ENCODE results near the gene DNAI4.
"Not testable (repeated sequence)": the region's sequence is repeated elsewhere in the genome, so short reads cannot be mapped to it uniquely, and the experiment has no call there.

Gene DNAI4

GRCh38 chr1:66873111-66873510 is 51.5 kb downstream of the DNAI4 start:
- no peak for TF ChIP-seq CTCF (IDR thresholded peaks at IDR 0.05; ENCODE audit: borderline replicate concordance, insufficient read depth, low read depth, low read length)
- H3K4me3 ChIP-seq (ENCODE audit: low read depth, low read length): no peak overlapping the region

- H3K4me3 ChIP-seq (ENCODE audit: low read depth, low read length): not testable (repeated sequence)
These were observed 52.6 kb downstream of the DNAI4 start for GRCh38 chr1:66872024-66872423.

- H3K4me3 ChIP-seq (ENCODE audit: low read depth, low read length): no peak overlapping the region
- no peak for TF ChIP-seq CTCF (IDR thresholded peaks at IDR 0.05; ENCODE audit: borderline replicate concordance, insufficient read depth, low read depth, low read length)
These were observed 57.2 kb downstream of the DNAI4 start for GRCh38 chr1:66867501-66867900.

GRCh38 chr1:66860529-66860928 is 64.1 kb downstream of the DNAI4 start:
- H3K4me3 ChIP-seq (ENCODE audit: low read depth, low read length): no peak overlapping the region
- TF ChIP-seq CTCF (IDR thresholded peaks at IDR 0.05; ENCODE audit: borderline replicate concordance, insufficient read depth, low read depth, low read length): no peak

GRCh38 chr1:66853379-66853778 is 71.3 kb downstream of the DNAI4 start:
- no peak overlapping the region for H3K4me3 ChIP-seq (ENCODE audit: low read depth, low read length)
- no peak for TF ChIP-seq CTCF (IDR thresholded peaks at IDR 0.05; ENCODE audit: borderline replicate concordance, insufficient read depth, low read depth, low read length)

- TF ChIP-seq CTCF (IDR thresholded peaks at IDR 0.05; ENCODE audit: borderline replicate concordance, insufficient read depth, low read depth, low read length): no peak
- H3K4me3 ChIP-seq (ENCODE audit: low read depth, low read length): no peak overlapping the region
These were observed 71.8 kb downstream of the DNAI4 start for GRCh38 chr1:66852870-66853269.

- no peak for TF ChIP-seq CTCF (IDR thresholded peaks at IDR 0.05; ENCODE audit: borderline replicate concordance, insufficient read depth, low read depth, low read length)
- H3K4me3 ChIP-seq (ENCODE audit: low read depth, low read length): no peak overlapping the region
These were observed 73.7 kb downstream of the DNAI4 start for GRCh38 chr1:66850989-66851388.

GRCh38 chr1:66848193-66848592 is 76.5 kb downstream of the DNAI4 start:
- TF ChIP-seq CTCF (IDR thresholded peaks at IDR 0.05; ENCODE audit: borderline replicate concordance, insufficient read depth, low read depth, low read length): no peak

More at GRCh38 chr1:66848193-66848592, 76.5 kb downstream of the DNAI4 start:
- H3K4me3 ChIP-seq (ENCODE audit: low read depth, low read length): no peak overlapping the region

Data from GM12875 (cell line).